H9 (cell line): ENCODE results near the gene TEF. TPM values are rescaled to one million over a fixed set of nuclear protein-coding genes. Genes with fewer than 3 reads are reported as not detected.

Experiments used
- DNase-seq: peaks from one replicate; pipeline ENCODE4 v3.0.0-alpha.2; 2017
- H2AFZ ChIP-seq: one replicate; pipeline ENCODE4 v1.6.1; 2013; ENCODE audit warnings: mild to moderate bottlenecking, low read length, control low read depth, moderate library complexity
- H2AK5ac ChIP-seq: 2 replicates; pipeline ENCODE4 v1.6.1; 2013; ENCODE audit warnings: low read length, control low read depth, mixed read lengths; ENCODE audit not compliant: insufficient read length
- H2BK120ac ChIP-seq: one replicate; pipeline ENCODE4 v1.6.1; 2013; ENCODE audit warnings: low read depth, mild to moderate bottlenecking, low read length, control low read depth, inconsistent platforms; ENCODE audit not compliant: poor library complexity, severe bottlenecking
- H2BK12ac ChIP-seq: 2 replicates; pipeline ENCODE4 v1.6.1; 2013; ENCODE audit warnings: low read length, control low read depth, mixed read lengths, low read depth; ENCODE audit not compliant: insufficient read length
- H2BK15ac ChIP-seq: 2 replicates; pipeline ENCODE4 v1.6.1; 2013; ENCODE audit warnings: low read depth, low read length, control low read depth
- H2BK20ac ChIP-seq: one replicate; pipeline ENCODE4 v1.6.1; 2013; ENCODE audit warnings: low read depth, mild to moderate bottlenecking, low read length, control low read depth, inconsistent platforms; ENCODE audit not compliant: poor library complexity, severe bottlenecking
- H2BK5ac ChIP-seq: 2 replicates; pipeline ENCODE4 v1.6.1; 2013; ENCODE audit warnings: low read length, control low read depth, mixed read lengths; ENCODE audit not compliant: insufficient read length
- H3K14ac ChIP-seq: 2 replicates; pipeline ENCODE4 v1.6.1; 2013; ENCODE audit warnings: low read length, control low read depth; ENCODE audit not compliant: insufficient read depth
- H3K18ac ChIP-seq: 2 replicates; pipeline ENCODE4 v1.6.1; 2013; ENCODE audit warnings: low read depth, mild to moderate bottlenecking, mixed read lengths, low read length, control low read depth; ENCODE audit not compliant: insufficient read length
- H3K23ac ChIP-seq: 2 replicates; pipeline ENCODE4 v1.6.1; 2013; ENCODE audit warnings: low read length, control low read depth, mixed read lengths, low read depth; ENCODE audit not compliant: insufficient read length
- H3K23me2 ChIP-seq: 2 replicates; pipeline ENCODE4 v1.6.1; 2013; ENCODE audit warnings: low read depth, mild to moderate bottlenecking, mixed read lengths, low read length, control low read depth; ENCODE audit not compliant: insufficient read length, poor library complexity, severe bottlenecking
- H3K27ac ChIP-seq: 2 replicates; pipeline ENCODE4 v1.5.1; 2013; ENCODE audit warnings: low read length, control low read depth, mixed read lengths, low read depth; ENCODE audit not compliant: insufficient read length
- H3K27me3 ChIP-seq: 2 replicates; pipeline ENCODE4 v1.6.1; 2013; ENCODE audit warnings: low read length, control low read depth, inconsistent platforms; ENCODE audit not compliant: insufficient read depth
- H3K4ac ChIP-seq: 2 replicates; pipeline ENCODE4 v1.6.1; 2013; ENCODE audit warnings: low read depth, mild to moderate bottlenecking, control low read depth, inconsistent platforms, low read length, moderate library complexity
- H3K4me1 ChIP-seq: 2 replicates; pipeline ENCODE4 v1.6.1; 2013; ENCODE audit warnings: low read length, control low read depth, inconsistent platforms; ENCODE audit not compliant: insufficient read depth
- H3K4me2 ChIP-seq: 2 replicates; pipeline ENCODE4 v1.6.1; 2013; ENCODE audit warnings: low read length, control low read depth, mixed read lengths; ENCODE audit not compliant: insufficient read length, insufficient read depth
- H3K56ac ChIP-seq: 2 replicates; pipeline ENCODE4 v1.6.1; 2013; ENCODE audit warnings: low read depth, mild to moderate bottlenecking, mixed read lengths, low read length, control low read depth; ENCODE audit not compliant: insufficient read length
- H3K79me1 ChIP-seq: 2 replicates; pipeline ENCODE4 v1.6.1; 2013; ENCODE audit warnings: low read depth, mild to moderate bottlenecking, moderate library complexity, low read length, control low read depth, inconsistent platforms; ENCODE audit not compliant: insufficient read depth, poor library complexity, severe bottlenecking
- H3K79me2 ChIP-seq: 2 replicates; pipeline ENCODE4 v1.6.1; 2013; ENCODE audit warnings: low read length, control low read depth, inconsistent platforms; ENCODE audit not compliant: insufficient read depth
- H3K9ac ChIP-seq: 2 replicates; pipeline ENCODE4 v1.6.1; 2013; ENCODE audit warnings: low read length, control low read depth, mixed read lengths; ENCODE audit not compliant: insufficient read length; ENCODE audit errors: extremely low read depth
- H3K9me3 ChIP-seq: one replicate; pipeline ENCODE4 v1.6.1; 2013; ENCODE audit warnings: low read depth, low read length, inconsistent platforms; ENCODE audit not compliant: control insufficient read depth
- H3T11ph ChIP-seq: one replicate; pipeline ENCODE4 v1.6.1; 2013; ENCODE audit warnings: mild to moderate bottlenecking, low read length, control low read depth, inconsistent platforms
- H4K20me1 ChIP-seq: one replicate; pipeline ENCODE4 v1.6.1; 2013; ENCODE audit not compliant: control insufficient read depth, insufficient read length, insufficient read depth
- H4K5ac ChIP-seq: 2 replicates; pipeline ENCODE4 v1.6.1; 2013; ENCODE audit warnings: low read depth, mild to moderate bottlenecking, mixed read lengths, low read length, control low read depth; ENCODE audit not compliant: insufficient read length
- H4K8ac ChIP-seq: replicated peaks from 2 replicates; pipeline ENCODE4 v1.6.1; 2013; ENCODE audit warnings: low read length, control low read depth, mixed read lengths, low read depth; ENCODE audit not compliant: insufficient read length
- H4K91ac ChIP-seq: 2 replicates; pipeline ENCODE4 v1.6.1; 2013; ENCODE audit warnings: low read depth, mild to moderate bottlenecking, moderate library complexity, mixed read lengths, low read length, control low read depth; ENCODE audit not compliant: insufficient read length
- H3K27ac Mint-ChIP-seq, 3 experiments: 2 replicates in 2 of 3; 3 replicates in 1 of 3; pipeline ENCODE4 v1.8.0; 2020 to 2021; ENCODE audit warnings: mixed read lengths in 3 of 3, mild to moderate bottlenecking in 1 of 3, moderate library complexity in 1 of 3
- H3K27me3 Mint-ChIP-seq: 2 replicates; pipeline ENCODE4 v1.8.0; 2021; ENCODE audit warnings: low read depth, mild to moderate bottlenecking, moderate library complexity, mixed read lengths
- H3K36me3 Mint-ChIP-seq, 3 experiments: 2 replicates in 2 of 3; 3 replicates in 1 of 3; pipeline ENCODE4 v1.8.0; 2020 to 2021; ENCODE audit warnings: low read depth in 3 of 3, mixed read lengths in 3 of 3; ENCODE audit not compliant: insufficient read depth in 1 of 3
- H3K4me1 Mint-ChIP-seq, 2 experiments: 2 replicates each; pipeline ENCODE4 v1.8.0; 2020; ENCODE audit warnings: mixed read lengths in 2 of 2
- H3K4me3 Mint-ChIP-seq, 2 experiments: 2 replicates in 1 of 2; 3 replicates in 1 of 2; pipeline ENCODE4 v1.8.0; 2020 to 2021; ENCODE audit warnings: mild to moderate bottlenecking in 2 of 2, mixed read lengths in 2 of 2, moderate library complexity in 1 of 2
- H3K9me3 Mint-ChIP-seq, 2 experiments: 2 replicates in 1 of 2; 3 replicates in 1 of 2; pipeline ENCODE4 v1.8.0; 2020; ENCODE audit warnings: mild to moderate bottlenecking in 2 of 2, mixed read lengths in 2 of 2, moderate library complexity in 1 of 2
- CTCF ChIP-seq: fragments of 200-600 bp; sonication (generic); conservative IDR thresholded peaks from 3 replicates; pipeline ENCODE4 v1.8.0; 2021; ENCODE audit warnings: antibody characterized with exemption, mild to moderate bottlenecking
- WGBS: extraction: QIAGEN DNeasy Blood & Tissue Kit; methylation state at CpG from one replicate; pipeline ENCODE4 v1.1.7; 2013; ENCODE audit warnings: missing lambda C conversion rate, low lambda C conversion rate, mixed read lengths; ENCODE audit not compliant: insufficient read length; ENCODE audit errors: extremely low coverage; 5-methylcytosine and 5-hydroxymethylcytosine counted together
- total RNA-seq: library from RNA; stranded (reverse); gene quantifications from 2 replicates; pipeline ENCODE4 v1.2.1, GENCODE V29; 2021

Gene TEF
- total RNA-seq, 1 experiment from 2014 or later = 17.9 TPM

- Histone ChIP-seq H4K91ac (no peak overlapping the region), H3K79me2 (no peaks in the 10 kb centered on the region), H2BK15ac (no peak overlapping the region), H2BK5ac (no peak overlapping the region), H4K5ac (no peak overlapping the region), H3K27ac (no peak overlapping the region), H3K18ac (no peak overlapping the region), H3K4me2 (no peak overlapping the region), H3K9ac (no peak overlapping the region), H3K27me3 (no peaks in the 10 kb centered on the region), H2BK12ac (no peak overlapping the region), H2BK120ac (no peak overlapping the region), H3K4me1 (no peaks in the 10 kb centered on the region), H3K9me3 (no peaks in the 10 kb centered on the region), H3T11ph (no peak overlapping the region), H2BK20ac (no peak overlapping the region), H3K23ac (no peak overlapping the region), H3K4ac (no peak overlapping the region), H2AK5ac (no peak overlapping the region), H2AFZ (no peak overlapping the region), H3K23me2 (no peaks in the 10 kb centered on the region), H4K20me1 (no peaks in the 10 kb centered on the region), H3K79me1 (no peaks in the 10 kb centered on the region), H3K56ac (no peak overlapping the region), H4K8ac (no peak overlapping the region), H3K14ac (no peak overlapping the region)
- Mint-ChIP-seq H3K36me3 (peaks cover 10 to 52% (median 48%) of the 10 kb centered on the region in 3 experiments; a peak in 6 of 7 replicates), H3K27me3 (no peaks in the 10 kb centered on the region), H3K4me3 (no peak overlapping the region), H3K27ac (peak overlapping the region; percentile 41 to 77 (median 56); a peak in 5 of 7 replicates), H3K4me1 (peaks cover 7 to 11% of the 10 kb centered on the region in 2 experiments), H3K9me3 (no peaks in the 10 kb centered on the region)
- no peak for DNase-seq
- WGBS = no CpG with 5 or more reads among the region's 11 CpGs
- no peak for TF ChIP-seq CTCF
Measured at GRCh38 chr22:41334951-41335635, 46.6 kb upstream of the TEF start.
